Activated CD4-positive, alpha-beta memory T cell treated with anti-CD3 and anti-CD28 coated beads for 36 hours (primary cell): ENCODE data around the gene MFRP. TPM values are rescaled to one million over a fixed set of nuclear protein-coding genes. Genes with fewer than 3 reads are reported as not detected.

Source experiments
- CTCF ChIA-PET: fragments of 350-600 bp; sonication (Branson Sonifier 250); formaldehyde crosslinking; loops from one replicate; lab custom pipeline; 2021; ENCODE audit warnings: antibody characterized with exemption, inconsistent platforms; lab: Charles Lee
- POLR2A ChIA-PET: fragments of 350-600 bp; sonication (Branson Sonifier 250); formaldehyde crosslinking; loops from one replicate; lab custom pipeline; 2021; ENCODE audit warnings: antibody characterized with exemption; lab: Charles Lee
- DNase-seq: peaks from one replicate; pipeline ENCODE4 v3.0.0-alpha.2; 2020
- H3K27ac Mint-ChIP-seq: one replicate; pipeline ENCODE4 v1.8.0; 2021; ENCODE audit warnings: mixed read lengths
- H3K27me3 Mint-ChIP-seq: one replicate; pipeline ENCODE4 v1.8.0; 2021; ENCODE audit warnings: mixed read lengths
- H3K36me3 Mint-ChIP-seq: one replicate; pipeline ENCODE4 v1.8.0; 2021; ENCODE audit warnings: mixed read lengths
- H3K4me1 Mint-ChIP-seq: one replicate; pipeline ENCODE4 v1.8.0; 2021; ENCODE audit warnings: low read depth, mixed read lengths
- H3K4me3 Mint-ChIP-seq: one replicate; pipeline ENCODE4 v1.8.0; 2021; ENCODE audit warnings: mild to moderate bottlenecking, mixed read lengths
- H3K9me3 Mint-ChIP-seq: one replicate; pipeline ENCODE4 v1.8.0; 2021; ENCODE audit warnings: mixed read lengths
- intact Hi-C: fragments of 100-400 bp; cut with micrococcal nuclease; formaldehyde crosslinking; loops from one replicate; pipeline ENCODE4 v1.15.1; 2023
- total RNA-seq, 2 experiments: library from RNA; stranded (reverse); gene quantifications; one replicate each; pipeline ENCODE4 v1.2.3, GENCODE V29; 2021

The MFRP gene
- total RNA-seq, 2 experiments from 2014 or later: not detected

- H3K4me1 Mint-ChIP-seq: peaks cover 8% of the 10 kb centered on the region
- peaks cover 9% of the 10 kb centered on the region for H3K27me3 Mint-ChIP-seq
- no peak for DNase-seq
- no peak overlapping the region for H3K4me3 Mint-ChIP-seq
- H3K36me3 Mint-ChIP-seq: no peaks in the 10 kb centered on the region
- no peaks in the 10 kb centered on the region for H3K9me3 Mint-ChIP-seq
- intact Hi-C loops: no loop called here
- POLR2A ChIA-PET: no interaction called here
- CTCF ChIA-PET: interaction anchor here (0.7 to 12.5 kb wide), 6 partner anchors 10 to 167 kb away, joined by 3 to 237 read pairs (median 40); partner anchors contain the start of genes CBL and USP2
- no peak overlapping the region for H3K27ac Mint-ChIP-seq
Observed at GRCh38 chr11:119372260-119373058, 26.0 kb upstream of the MFRP start.

- no peak for DNase-seq
- POLR2A ChIA-PET: no interaction called here
- CTCF ChIA-PET: interaction anchor here (1.4 to 9.3 kb wide), 7 partner anchors 11 to 103 kb away, joined by 4 to 55 read pairs (median 8); partner anchors contain the start of gene USP2
- H3K27ac Mint-ChIP-seq: no peak overlapping the region
- H3K4me1 Mint-ChIP-seq: peaks cover 8% of the 10 kb centered on the region
- H3K27me3 Mint-ChIP-seq: peaks cover 16% of the 10 kb centered on the region
- intact Hi-C loops: no loop called here
- H3K9me3 Mint-ChIP-seq: no peaks in the 10 kb centered on the region
- H3K36me3 Mint-ChIP-seq: no peaks in the 10 kb centered on the region
- H3K4me3 Mint-ChIP-seq: no peak overlapping the region
Observed at GRCh38 chr11:119371778-119372182, 25.3 kb upstream of the MFRP start.

- no peaks in the 10 kb centered on the region for H3K9me3 Mint-ChIP-seq
- no peak overlapping the region for H3K27ac Mint-ChIP-seq
- peaks cover 8% of the 10 kb centered on the region for H3K4me1 Mint-ChIP-seq
- no peak overlapping the region for H3K4me3 Mint-ChIP-seq
- ChIA-PET CTCF (interaction anchor here (1.4 to 9.3 kb wide), 6 partner anchors 10 to 103 kb away, joined by 4 to 55 read pairs (median 9); partner anchors contain the start of gene USP2), POLR2A (no interaction called here)
- DNase-seq: no peak
- H3K36me3 Mint-ChIP-seq: no peaks in the 10 kb centered on the region
- intact Hi-C loops: no loop called here
- peaks cover 23% of the 10 kb centered on the region for H3K27me3 Mint-ChIP-seq
Observed at GRCh38 chr11:119371067-119371601, 24.6 kb upstream of the MFRP start.

- Mint-ChIP-seq H3K27me3 (peaks cover 24% of the 10 kb centered on the region), H3K4me1 (peaks cover 8% of the 10 kb centered on the region), H3K4me3 (no peak overlapping the region), H3K36me3 (no peaks in the 10 kb centered on the region), H3K27ac (no peak overlapping the region), H3K9me3 (no peaks in the 10 kb centered on the region)
- POLR2A ChIA-PET: no interaction called here
- intact Hi-C loops: no loop called here
- CTCF ChIA-PET: interaction anchor here (1.4 to 9.3 kb wide), 6 partner anchors 9 to 104 kb away, joined by 4 to 55 read pairs (median 9); partner anchors contain the start of gene USP2
- peak; percentile 31 for DNase-seq
Observed at GRCh38 chr11:119370486-119371046, 24.1 kb upstream of the MFRP start.

GRCh38 chr11:119369132-119369925 lies 22.8 kb upstream of the MFRP start:
- no peak overlapping the region for H3K4me3 Mint-ChIP-seq
- H3K4me1 Mint-ChIP-seq: peaks cover 13% of the 10 kb centered on the region
- no peak for DNase-seq
- CTCF ChIA-PET: interaction anchor here (1.1 to 9.3 kb wide), 6 partner anchors 8 to 106 kb away, joined by 5 to 55 read pairs (median 8); partner anchors contain the start of gene USP2
- intact Hi-C loops: no loop called here
- H3K27me3 Mint-ChIP-seq: peaks cover 37% of the 10 kb centered on the region
- POLR2A ChIA-PET: no interaction called here
- H3K36me3 Mint-ChIP-seq: no peaks in the 10 kb centered on the region
- no peak overlapping the region for H3K27ac Mint-ChIP-seq
- no peaks in the 10 kb centered on the region for H3K9me3 Mint-ChIP-seq

GRCh38 chr11:119368121-119369034 lies 21.9 kb upstream of the MFRP start:
- Mint-ChIP-seq H3K9me3 (no peaks in the 10 kb centered on the region), H3K4me3 (no peak overlapping the region), H3K4me1 (peaks cover 7% of the 10 kb centered on the region), H3K27me3 (peaks cover 38% of the 10 kb centered on the region), H3K27ac (no peak overlapping the region), H3K36me3 (no peaks in the 10 kb centered on the region)
- DNase-seq: no peak
- intact Hi-C loops: no loop called here
- ChIA-PET CTCF (interaction anchor here (1.0 to 9.3 kb wide), 7 partner anchors 9 to 107 kb away, joined by 3 to 55 read pairs (median 6); partner anchors contain the start of gene USP2), POLR2A (interaction anchor here (0.6 kb wide), 1 partner anchor 12 kb away, joined by 3 read pairs; no protein-coding TSS in a partner anchor)

- H3K4me1 Mint-ChIP-seq: peaks cover 9% of the 10 kb centered on the region
- DNase-seq: no peak
- no peak overlapping the region for H3K27ac Mint-ChIP-seq
- no peaks in the 10 kb centered on the region for H3K9me3 Mint-ChIP-seq
- no peak overlapping the region for H3K4me3 Mint-ChIP-seq
- ChIA-PET POLR2A (interaction anchor here (0.6 kb wide), 1 partner anchor 12 kb away, joined by 3 read pairs; no protein-coding TSS in a partner anchor), CTCF (interaction anchor here (1.0 to 9.3 kb wide), 6 partner anchors 10 to 107 kb away, joined by 3 to 55 read pairs (median 7); partner anchors contain the start of gene USP2)
- peaks cover 41% of the 10 kb centered on the region for H3K27me3 Mint-ChIP-seq
- no peaks in the 10 kb centered on the region for H3K36me3 Mint-ChIP-seq
- intact Hi-C loops: no loop called here
Observed at GRCh38 chr11:119367661-119368120, 21.2 kb upstream of the MFRP start.

GRCh38 chr11:119366690-119367620 lies 20.4 kb upstream of the MFRP start:
- ChIA-PET POLR2A (no interaction called here), CTCF (interaction anchor here (1.0 to 9.3 kb wide), 5 partner anchors 11 to 43 kb away, joined by 3 to 55 read pairs (median 6); partner anchors contain the start of gene USP2)
- H3K4me3 Mint-ChIP-seq: no peak overlapping the region
- intact Hi-C loops: no loop called here
- peaks cover 16% of the 10 kb centered on the region for H3K4me1 Mint-ChIP-seq
- peaks cover 48% of the 10 kb centered on the region for H3K27me3 Mint-ChIP-seq
- H3K9me3 Mint-ChIP-seq: no peaks in the 10 kb centered on the region
- no peaks in the 10 kb centered on the region for H3K36me3 Mint-ChIP-seq
- no peak for DNase-seq
- H3K27ac Mint-ChIP-seq: no peak overlapping the region

- Mint-ChIP-seq H3K9me3 (no peaks in the 10 kb centered on the region), H3K4me1 (peaks cover 29% of the 10 kb centered on the region), H3K4me3 (no peak overlapping the region), H3K27ac (no peak overlapping the region), H3K36me3 (no peaks in the 10 kb centered on the region), H3K27me3 (peaks cover 48% of the 10 kb centered on the region)
- ChIA-PET CTCF (interaction anchor here (0.8 to 1.7 kb wide), 3 partner anchors 9 to 27 kb away, joined by 3 to 19 read pairs (median 9); partner anchors contain the start of gene USP2), POLR2A (no interaction called here)
- intact Hi-C loops: no loop called here
- DNase-seq: no peak
Observed at GRCh38 chr11:119365071-119365591, 18.6 kb upstream of the MFRP start.
